Frontal cortex (tissue), 4 donors: ENCODE data around the gene ITGA7. TPM values are rescaled to one million over a fixed set of nuclear protein-coding genes. Genes with fewer than 3 reads are reported as not detected.

Source experiments
- DNase-seq, 2 donors: peaks; one replicate each; pipeline ENCODE4 v3.0.0; 2012; ENCODE audit warnings: low spot score in 2 of 2
- FAIRE-seq: peaks from 2 replicates; lab custom pipeline; 2012; peaks lifted over from hg19 to GRCh38; lab: Jason Lieb, UNC
- total RNA-seq: library from RNA; depleted of rRNA; stranded (reverse); fragments of >200 nt; gene quantifications from one replicate; pipeline ENCODE4 v1.2.3, GENCODE V29; 2014
- donor health status: control.
- donor health status: control.
- donor health status: control.

The ITGA7 gene
- total RNA-seq, 1 donor from 2014 or later, result 3.7 TPM

DNA sequence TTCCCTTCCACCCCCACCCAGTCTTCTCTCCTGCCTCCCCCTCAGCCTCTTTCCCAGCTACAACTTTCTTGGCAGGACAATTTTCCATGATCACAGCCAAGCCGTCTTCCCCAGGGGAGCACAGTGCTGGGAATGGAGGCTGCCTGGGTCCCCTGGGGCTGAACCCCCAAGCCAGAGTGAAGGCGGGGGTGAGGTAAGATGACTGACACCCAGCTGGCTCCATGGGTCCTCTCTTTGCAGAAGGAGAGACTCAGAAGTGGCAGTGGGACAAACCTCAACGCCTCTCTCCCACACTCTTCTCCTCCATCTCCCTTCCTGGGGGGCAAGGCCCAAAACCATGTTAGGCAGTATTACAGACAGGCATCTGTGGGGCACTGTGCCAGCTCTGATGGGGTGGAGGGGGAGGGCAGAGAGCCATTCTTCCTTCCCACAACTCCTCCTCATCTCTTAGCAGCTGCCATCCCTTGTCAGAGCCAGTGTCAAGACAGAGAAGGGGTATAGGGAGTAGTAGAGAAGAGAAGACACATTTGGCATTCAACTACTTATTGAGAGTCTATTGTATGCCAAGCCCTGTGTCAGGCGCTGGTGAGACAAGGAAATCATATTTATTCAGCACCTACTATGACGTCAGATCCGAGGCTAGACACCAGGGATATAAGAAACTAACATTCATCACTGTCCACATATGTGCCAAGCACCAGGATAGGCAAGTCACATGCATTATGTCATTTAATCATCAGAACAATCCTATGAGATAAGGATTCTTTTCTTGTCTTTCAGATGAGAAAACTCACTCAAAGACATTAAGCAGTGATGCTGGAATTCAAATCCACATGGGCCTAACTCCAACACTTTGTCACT lies 3.6 kb downstream of the ITGA7 start:
- FAIRE-seq, result no peak
- DNase-seq, result no peak

DNA sequence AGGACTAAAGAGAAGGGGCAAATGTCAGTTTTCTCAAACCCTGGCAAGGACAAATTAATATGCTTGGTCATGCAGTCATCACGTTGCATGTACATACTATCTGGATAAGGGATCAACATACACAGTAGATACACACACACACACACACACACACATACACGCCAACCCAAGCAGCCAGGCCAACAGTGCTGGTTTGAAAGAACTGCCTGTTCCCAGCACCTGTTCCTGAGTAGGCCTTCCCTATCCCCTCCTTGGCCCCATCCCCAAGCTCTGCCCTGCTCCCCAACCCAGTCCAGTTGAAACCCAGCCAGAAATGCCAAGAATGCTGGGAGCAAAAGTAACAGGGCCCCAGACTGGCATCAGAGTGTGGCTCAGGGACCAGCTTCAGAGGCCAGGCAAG lies 4.4 kb downstream of the ITGA7 start:
- no peak for DNase-seq
- FAIRE-seq, result no peak

- FAIRE-seq, result no peak
Observed at GRCh38 chr12:55702861-55703260, 4.8 kb downstream of the ITGA7 start.

GRCh38 chr12:55700255-55701018 lies 7.3 kb downstream of the ITGA7 start:
- no peak for DNase-seq
- no peak for FAIRE-seq

More at GRCh38 chr12:55702861-55703260, 4.8 kb downstream of the ITGA7 start:
- DNase-seq, result no peak

- no peak for FAIRE-seq
- no peak for DNase-seq
Observed at GRCh38 chr12:55699471-55700055, 8.1 kb downstream of the ITGA7 start.

- FAIRE-seq (no peak), DNase-seq (no peak)
Observed at GRCh38 chr12:55698965-55699364, 8.7 kb downstream of the ITGA7 start.

- DNase-seq, result no peak
Observed at GRCh38 chr12:55698241-55698955, 9.3 kb downstream of the ITGA7 start.

DNA sequence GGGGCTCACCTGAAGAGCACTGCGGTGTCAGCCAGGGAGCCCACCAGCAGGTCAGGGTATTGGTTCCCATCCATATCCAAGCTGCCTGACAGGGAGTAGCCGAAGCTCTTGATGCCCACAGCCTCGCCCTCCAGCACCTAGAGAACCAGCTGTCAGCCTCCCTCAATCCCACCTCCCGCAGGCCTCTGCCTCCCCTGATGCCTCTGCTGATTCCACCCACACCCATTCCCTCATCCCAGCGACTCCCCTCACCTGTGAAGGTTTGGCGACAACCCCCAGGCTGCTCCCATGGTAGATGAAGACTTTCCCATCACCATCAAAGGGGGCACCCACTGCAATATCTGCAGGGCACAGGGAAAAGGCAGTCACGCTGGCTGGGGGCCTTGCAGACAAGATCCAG lies 10.0 kb downstream of the ITGA7 start:
- FAIRE-seq (no peak), DNase-seq (no peak)

More at GRCh38 chr12:55698241-55698955, 9.3 kb downstream of the ITGA7 start:
- no peak for FAIRE-seq

- FAIRE-seq (no peak), DNase-seq (no peak)
Observed at GRCh38 chr12:55696796-55697462, 10.8 kb downstream of the ITGA7 start.

- FAIRE-seq (no peak), DNase-seq (no peak)
Observed at GRCh38 chr12:55696141-55696540, 11.6 kb downstream of the ITGA7 start.

DNA sequence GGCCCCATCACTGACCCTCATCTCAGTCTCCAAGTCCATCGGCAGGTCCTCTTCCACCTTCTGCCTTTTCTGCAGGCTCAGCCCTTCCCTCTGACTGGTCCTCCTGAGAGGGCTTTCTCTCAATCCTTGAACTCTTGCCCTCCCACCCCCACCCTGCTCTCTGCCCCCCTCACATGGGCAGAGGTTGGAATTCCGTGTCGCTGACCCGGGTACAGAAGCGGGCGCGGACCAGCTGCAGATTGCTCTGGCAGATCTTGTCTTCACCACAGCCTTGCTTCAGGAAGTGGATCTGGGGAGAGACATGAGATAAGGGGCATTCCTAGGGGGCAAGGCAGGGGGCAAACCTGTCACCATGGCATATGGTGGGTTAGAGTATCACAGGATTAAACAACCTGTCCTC lies 12.4 kb downstream of the ITGA7 start:
- FAIRE-seq (no peak), DNase-seq (no peak)

DNA sequence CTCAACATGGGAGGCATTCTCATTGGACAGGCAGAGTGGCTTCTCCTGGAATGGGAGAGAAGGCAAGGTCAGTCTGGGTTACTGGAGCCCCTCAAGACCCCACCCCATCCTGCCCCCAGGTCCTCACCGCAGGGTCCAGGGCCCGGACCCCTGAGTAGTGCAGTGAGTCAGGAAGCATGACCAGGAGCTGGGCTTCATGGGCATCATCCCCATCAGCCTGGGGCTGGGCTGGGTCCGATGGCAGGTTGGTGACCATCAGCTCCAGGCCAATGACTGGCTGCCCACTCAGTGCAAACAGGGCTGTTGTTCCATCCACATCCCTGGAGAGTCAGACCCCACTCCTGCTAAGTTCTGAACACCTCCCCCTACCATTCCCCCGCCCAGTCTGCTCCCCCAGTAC lies 13.1 kb downstream of the ITGA7 start:
- no peak for DNase-seq
- no peak for FAIRE-seq

DNA sequence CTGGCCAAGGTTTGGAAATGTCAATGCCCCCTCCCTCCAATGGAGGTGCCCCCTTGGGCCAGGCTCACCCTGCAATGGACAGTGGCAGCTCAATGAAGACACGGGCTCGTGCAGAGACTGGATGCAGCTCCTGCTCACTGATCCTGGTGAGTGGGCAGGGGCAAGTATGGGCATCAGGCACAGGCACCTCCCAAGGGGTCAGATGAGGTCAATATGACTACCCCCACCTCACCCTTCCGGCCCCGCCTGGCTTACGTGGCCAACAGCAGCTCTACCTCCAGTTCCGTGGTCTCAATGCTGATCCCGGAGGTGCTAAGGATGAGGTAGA lies 13.6 kb downstream of the ITGA7 start:
- no peak for FAIRE-seq
- DNase-seq, result no peak

GRCh38 chr12:55693323-55694187 lies 14.1 kb downstream of the ITGA7 start:
- no peak for FAIRE-seq
- DNase-seq, result no peak

- no peak for DNase-seq
- FAIRE-seq, result no peak
Observed at GRCh38 chr12:55692631-55693322, 14.9 kb downstream of the ITGA7 start.

- no peak for FAIRE-seq
Observed at GRCh38 chr12:55688716-55689655, 18.7 kb downstream of the ITGA7 start.

DNA sequence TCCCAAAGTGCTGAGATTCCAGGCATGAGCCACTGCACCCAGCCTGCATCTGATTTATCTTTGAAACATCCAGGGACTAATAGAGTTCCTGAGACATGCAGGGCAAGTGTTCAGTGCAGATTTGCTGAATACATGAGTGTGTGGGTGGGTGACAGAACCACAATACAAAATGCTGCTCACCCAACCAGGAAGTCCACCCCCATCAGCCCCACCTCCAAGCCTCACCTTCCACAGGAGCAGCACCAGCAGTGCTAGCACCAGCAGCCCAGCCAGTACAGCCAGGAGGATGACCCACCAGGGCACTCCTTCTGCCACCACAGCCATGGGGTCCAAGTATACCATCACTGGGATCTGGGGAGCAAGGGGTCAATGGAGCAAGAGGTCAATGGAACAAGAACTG lies 20.0 kb downstream of the ITGA7 start:
- DNase-seq (no peak), FAIRE-seq (no peak)

More at GRCh38 chr12:55688716-55689655, 18.7 kb downstream of the ITGA7 start:
- DNase-seq, result no peak
